SH-SY5Y (cell line): ENCODE data around the gene WBP11.

Source experiments
- GATA2 ChIP-seq: IDR thresholded peaks from 2 replicates; pipeline ENCODE4 v1.6.1; 2011; ENCODE audit warnings: mild to moderate bottlenecking, low read depth, low read length
- GATA3 ChIP-seq: IDR thresholded peaks from 2 replicates; pipeline ENCODE4 v1.6.1; 2011; ENCODE audit warnings: low read depth, mild to moderate bottlenecking, low read length, moderate library complexity

GRCh38 chr12:14846042-14846587 is 42.8 kb upstream of the WBP11 start:
- TF ChIP-seq GATA2 (no peak), GATA3 (no peak)
